Caco-2 (cell line): ENCODE data around the gene LY6G6F. TPM values are rescaled to one million over a fixed set of nuclear protein-coding genes. Genes with fewer than 3 reads are reported as not detected.

ENCODE experiments used
- BruUV-seq: library from RNA; stranded (reverse); fragments of 400-500 nt; replicated peaks from 2 replicates; lab custom pipeline; 2021; lab: Mats Ljungman, UMichigan
- CTCF ChIA-PET: fragments of 300-600 bp; sonication (Branson Sonifier 250); formaldehyde crosslinking; loops from one replicate; lab custom pipeline; 2022; ENCODE audit warnings: antibody characterized with exemption; lab: Charles Lee
- POLR2A ChIA-PET: fragments of 300-600 bp; sonication (Branson Sonifier 250); formaldehyde crosslinking; loops from one replicate; lab custom pipeline; 2022; ENCODE audit warnings: antibody characterized with exemption; lab: Charles Lee
- DNase-seq, 2 experiments: peaks; one replicate each; pipeline versions ENCODE4 v3.0.0 to v3.0.0-alpha.2; 2020 to 2022
- H3K27me3 ChIP-seq: replicated peaks from 2 replicates; pipeline ENCODE4 v1.6.0; 2011; ENCODE audit warnings: low read length; ENCODE audit not compliant: control insufficient read depth, insufficient read depth
- H3K36me3 ChIP-seq: 2 replicates; pipeline ENCODE4 v1.5.1; 2011; ENCODE audit warnings: low read length; ENCODE audit not compliant: control insufficient read depth, insufficient read depth
- H3K4me1 ChIP-seq: fragments of 250-450 bp; sonication (Bioruptor Pico); 2 replicates; pipeline ENCODE4 v1.5.1; 2020; ENCODE audit warnings: mild to moderate bottlenecking
- H3K4me3 ChIP-seq: 2 replicates; pipeline ENCODE4 v1.5.1; 2011; ENCODE audit warnings: low read depth, mild to moderate bottlenecking, control low read depth, low read length
- H3K9me3 ChIP-seq: fragments of 250-450 bp; sonication (Bioruptor Pico); 2 replicates; pipeline ENCODE4 v1.5.1; 2020; ENCODE audit warnings: mild to moderate bottlenecking, moderate library complexity
- H3K27ac Mint-ChIP-seq: one replicate; pipeline ENCODE4 v1.8.0; 2022; ENCODE audit warnings: mixed read lengths; ENCODE audit not compliant: unreplicated experiment
- H3K27me3 Mint-ChIP-seq: one replicate; pipeline ENCODE4 v1.8.0; 2022; ENCODE audit warnings: mixed read lengths; ENCODE audit not compliant: insufficient read depth, unreplicated experiment
- H3K36me3 Mint-ChIP-seq: one replicate; pipeline ENCODE4 v1.8.0; 2022; ENCODE audit warnings: mild to moderate bottlenecking, mixed read lengths; ENCODE audit not compliant: insufficient read depth, unreplicated experiment
- H3K4me1 Mint-ChIP-seq: one replicate; pipeline ENCODE4 v1.8.0; 2022; ENCODE audit warnings: low read depth, mixed read lengths; ENCODE audit not compliant: unreplicated experiment
- H3K4me3 Mint-ChIP-seq: one replicate; pipeline ENCODE4 v1.8.0; 2022; ENCODE audit warnings: mild to moderate bottlenecking, moderate library complexity, mixed read lengths; ENCODE audit not compliant: unreplicated experiment
- H3K9me3 Mint-ChIP-seq: one replicate; pipeline ENCODE4 v1.8.0; 2022; ENCODE audit warnings: mixed read lengths; ENCODE audit not compliant: unreplicated experiment
- CTCF ChIP-seq, 2 experiments: fragments of 200-600 bp in 1 of 2; IDR thresholded peaks; 1 replicate in 1 of 2; 2 replicates in 1 of 2; pipeline versions ENCODE4 v1.5.1 to v1.8.0; 2011 to 2022; ENCODE audit warnings: antibody characterized with exemption in 1 of 2, control low read depth in 1 of 2, inconsistent platforms in 1 of 2, low read depth in 1 of 2, low read length in 1 of 2, mild to moderate bottlenecking in 1 of 2, moderate library complexity in 1 of 2; ENCODE audit not compliant: insufficient read depth in 1 of 2, severe bottlenecking in 1 of 2, unreplicated experiment in 1 of 2
- intact Hi-C: fragments of 100-400 bp; cut with micrococcal nuclease; formaldehyde crosslinking; loops from one replicate; pipeline ENCODE4 v1.10.0; 2022; ENCODE audit not compliant: unreplicated experiment
- total RNA-seq: library from RNA; stranded (reverse); gene quantifications from 2 replicates; pipeline ENCODE4 v1.2.3, GENCODE V29; 2022

LY6G6F gene
- total RNA-seq, 1 experiment from 2014 or later: not detected

GRCh38 chr6:31737991-31738979, 31.6 kb downstream of the LY6G6F start:
- no peaks in the 10 kb centered on the region for H3K27me3 Mint-ChIP-seq
- TSS peak; percentile 19 for BruUV-seq

GRCh38 chr6:31739639-31740396, 33.2 kb downstream of the LY6G6F start, which contains the start of gene MSH5:
Gene MSH5, plus strand, starts transcription at chr6:31740005. Its CDS starts 462 bp downstream, at chr6:31740467.
- Histone ChIP-seq H3K27me3 (no peaks in the 10 kb centered on the region), H3K36me3 (no peaks in the 10 kb centered on the region), H3K4me3 (peak within 1 kb of the TSS; percentile 69), H3K4me1 (peaks cover 23% of the 10 kb centered on the region), H3K9me3 (no peaks in the 10 kb centered on the region)
- TF ChIP-seq CTCF (IDR thresholded peaks at IDR 0.05; ENCODE audit: insufficient read depth in 1 of 2, low read depth in 1 of 2, low read length in 1 of 2, severe bottlenecking in 1 of 2, unreplicated experiment in 1 of 2): no peak
- POLR2A ChIA-PET: interaction anchor here (0.5 to 3.6 kb wide), 16 partner anchors 10 to 1231 kb away, joined by 3 to 59 read pairs (median 10); partner anchors contain the start of genes C6orf47, DDAH2, GPANK1 and HSPA1A
- peak within 1 kb of the TSS; percentile 98 for H3K27ac Mint-ChIP-seq
- BruUV-seq: no TSS peak
- peaks cover 22% of the 10 kb centered on the region for H3K4me1 Mint-ChIP-seq
- H3K27me3 Mint-ChIP-seq: no peaks in the 10 kb centered on the region
- H3K4me3 Mint-ChIP-seq: peak within 1 kb of the TSS; percentile 95
- peak; percentile 99 for DNase-seq
- no peaks in the 10 kb centered on the region for H3K9me3 Mint-ChIP-seq
- CTCF ChIA-PET: interaction anchor here (0.6 to 3.8 kb wide), 11 partner anchors 10 to 141 kb away, joined by 3 to 32 read pairs (median 5); partner anchors contain the start of genes DDAH2, LSM2 and LY6G5C
- H3K36me3 Mint-ChIP-seq: peaks cover 54% of the 10 kb centered on the region
- intact Hi-C loops: loop anchor here (1.0 to 5.0 kb wide), 5 partner anchors 23 to 193 kb away; partner anchors contain the start of genes ABHD16A, ATP6V1G2, CSNK2B and LY6G5B

More at GRCh38 chr6:31737991-31738979, 31.6 kb downstream of the LY6G6F start:
- Histone ChIP-seq H3K9me3 (no peaks in the 10 kb centered on the region), H3K4me3 (peak overlapping the region; percentile 30), H3K27me3 (no peaks in the 10 kb centered on the region), H3K4me1 (peaks cover 33% of the 10 kb centered on the region), H3K36me3 (0 out of 2 replicates have a peak, but pooled peaks cover under 1% of the 10 kb centered on the region)
- intact Hi-C loops: loop anchor here (1.0 to 5.0 kb wide), 6 partner anchors 8 to 191 kb away; partner anchors contain the start of genes ABHD16A, ATP6V1G2, CSNK2B and HSPA1B
- peak overlapping the region; percentile 98 for H3K27ac Mint-ChIP-seq
- CTCF ChIA-PET: interaction anchor here (0.8 to 3.8 kb wide), 11 partner anchors 8 to 72 kb away, joined by 3 to 32 read pairs (median 5); partner anchors contain the start of genes ABHD16A, DDAH2, LSM2 and LY6G5C
- H3K9me3 Mint-ChIP-seq: no peaks in the 10 kb centered on the region
- H3K36me3 Mint-ChIP-seq: peaks cover 69% of the 10 kb centered on the region
- POLR2A ChIA-PET: interaction anchor here (0.6 to 3.6 kb wide), 22 partner anchors 9 to 457 kb away, joined by 3 to 59 read pairs (median 6); partner anchors contain the start of genes ABHD16A, APOM, BAG6 and C6orf47
- H3K4me1 Mint-ChIP-seq: peaks cover 30% of the 10 kb centered on the region
- peak overlapping the region; percentile 95 for H3K4me3 Mint-ChIP-seq
- peak; percentile 91 to 94 for DNase-seq
- peak in 1 of 2 experiments; percentile 19 for TF ChIP-seq CTCF (IDR thresholded peaks at IDR 0.05; ENCODE audit: insufficient read depth in 1 of 2, low read depth in 1 of 2, low read length in 1 of 2, severe bottlenecking in 1 of 2, unreplicated experiment in 1 of 2)
